HG02870 (cell line): ENCODE results near the gene ZAR1.
"Not testable (repeated sequence)": the region's sequence is repeated elsewhere in the genome, so short reads cannot be mapped to it uniquely, and the experiment has no call there.

Experiments used
- ATAC-seq: cut with Tn5 transposase; IDR thresholded peaks from one replicate; pipeline ENCODE4 v1.9.1; 2021; ENCODE audit warnings: mild to moderate bottlenecking, moderate library complexity; ENCODE audit not compliant: unreplicated experiment

ZAR1 gene

DNA sequence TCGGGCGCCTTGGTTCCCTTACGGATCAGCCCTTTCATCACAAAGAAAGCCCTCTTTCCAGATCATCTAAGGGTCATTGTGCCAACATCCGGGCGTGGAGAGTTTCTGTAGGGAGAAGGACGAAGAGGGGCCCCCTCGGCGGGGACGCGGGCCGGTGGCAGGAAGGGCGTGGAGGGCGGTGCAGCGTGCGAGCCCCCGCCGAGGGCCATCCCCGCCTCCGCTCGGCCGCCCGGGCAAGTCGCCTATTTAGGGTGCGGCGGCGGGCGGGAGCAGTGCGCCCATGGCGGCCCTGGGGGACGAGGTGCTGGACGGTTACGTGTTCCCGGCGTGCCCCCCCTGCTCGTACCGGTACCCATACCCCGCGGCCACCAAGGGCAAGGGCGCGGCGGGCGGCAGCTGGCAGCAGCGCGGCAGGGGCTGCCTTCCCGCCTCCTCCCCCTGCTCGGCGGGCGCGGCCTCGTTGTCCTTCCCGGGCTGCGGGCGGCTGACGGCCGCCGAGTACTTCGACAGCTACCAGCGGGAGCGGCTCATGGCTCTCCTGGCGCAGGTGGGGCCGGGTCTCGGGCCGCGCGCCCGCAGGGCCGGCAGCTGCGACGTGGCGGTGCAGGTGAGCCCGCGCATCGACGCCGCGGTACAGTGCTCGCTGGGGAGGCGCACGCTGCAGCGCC, at the start of gene ZAR1:
Gene ZAR1, plus strand, starts transcription at position 241 of the 668 bp plus-strand sequence. Its CDS starts 40 bp downstream, at position 281.
- no peak for ATAC-seq

- not testable (repeated sequence) for ATAC-seq
Measured at GRCh38 chr4:48440914-48441313, 49.1 kb upstream of the ZAR1 start.

GRCh38 chr4:48445704-48446103, 44.3 kb upstream of the ZAR1 start:
- ATAC-seq = no peak

GRCh38 chr4:48446642-48447041, 43.4 kb upstream of the ZAR1 start:
- ATAC-seq = no peak

- no peak for ATAC-seq
Measured at GRCh38 chr4:48449151-48449550, 40.9 kb upstream of the ZAR1 start.

DNA sequence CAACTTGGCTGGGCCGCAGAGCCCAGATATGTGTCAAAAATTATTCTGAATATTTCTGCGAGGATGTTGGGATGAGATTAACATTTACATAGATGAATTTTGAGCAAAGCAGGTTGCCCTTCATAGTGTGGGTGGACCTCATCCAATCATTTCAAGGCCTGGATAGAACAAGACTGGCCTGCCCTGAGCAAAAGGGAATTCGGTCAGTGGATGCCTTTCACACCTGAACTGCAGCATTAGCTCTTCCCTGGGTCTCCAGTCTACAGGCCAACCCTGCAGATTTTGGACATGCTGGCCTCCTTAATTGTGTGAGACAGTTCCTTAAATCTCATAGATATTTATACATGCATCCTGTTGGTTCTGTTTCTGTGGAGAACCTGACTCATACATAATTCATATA, 39.3 kb upstream of the ZAR1 start:
- ATAC-seq = no peak

- ATAC-seq = not testable (repeated sequence)
Measured at GRCh38 chr4:48451656-48452055, 38.4 kb upstream of the ZAR1 start.

DNA sequence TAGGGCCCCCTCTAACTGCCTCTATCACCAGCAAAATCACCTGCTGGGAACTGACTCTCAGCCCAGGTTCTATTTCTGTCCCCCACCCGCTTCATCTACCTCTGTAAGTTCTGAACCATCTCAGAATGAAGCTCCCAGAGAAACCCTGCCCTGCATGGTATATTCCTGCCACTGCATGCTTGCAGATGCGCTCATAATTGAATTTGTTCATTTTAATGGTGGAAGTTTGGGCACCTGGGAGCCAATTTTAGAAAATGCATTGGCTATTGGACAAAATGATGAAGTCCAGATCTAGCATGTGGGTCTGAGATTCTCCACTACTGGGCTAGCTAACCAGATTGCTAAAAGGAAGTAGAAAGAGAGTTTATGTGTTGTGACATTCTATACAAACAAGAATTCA, 35.5 kb upstream of the ZAR1 start:
- ATAC-seq = no peak

GRCh38 chr4:48461000-48461399, 29.1 kb upstream of the ZAR1 start:
- ATAC-seq = no peak

DNA sequence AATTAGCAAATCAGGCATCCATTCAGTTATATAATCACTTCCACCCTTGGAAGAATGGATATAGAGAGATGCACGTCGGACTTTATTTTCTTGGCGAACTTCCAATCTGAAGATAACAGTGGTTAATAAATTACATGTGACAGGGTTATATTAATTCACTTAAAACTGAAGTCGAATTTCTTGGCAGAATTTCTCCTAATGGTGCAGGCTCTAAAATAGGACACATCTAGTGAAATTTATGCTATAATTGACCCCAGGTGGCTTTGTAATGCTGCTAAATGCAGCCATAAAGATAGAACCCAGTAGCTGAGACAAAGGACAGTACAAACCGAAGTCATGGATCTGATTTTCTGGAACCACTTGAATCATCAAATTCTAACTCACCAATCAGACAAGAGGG, 27.7 kb upstream of the ZAR1 start:
- ATAC-seq = no peak

- ATAC-seq = no peak
Measured at GRCh38 chr4:48467442-48467841, 22.6 kb upstream of the ZAR1 start.

DNA sequence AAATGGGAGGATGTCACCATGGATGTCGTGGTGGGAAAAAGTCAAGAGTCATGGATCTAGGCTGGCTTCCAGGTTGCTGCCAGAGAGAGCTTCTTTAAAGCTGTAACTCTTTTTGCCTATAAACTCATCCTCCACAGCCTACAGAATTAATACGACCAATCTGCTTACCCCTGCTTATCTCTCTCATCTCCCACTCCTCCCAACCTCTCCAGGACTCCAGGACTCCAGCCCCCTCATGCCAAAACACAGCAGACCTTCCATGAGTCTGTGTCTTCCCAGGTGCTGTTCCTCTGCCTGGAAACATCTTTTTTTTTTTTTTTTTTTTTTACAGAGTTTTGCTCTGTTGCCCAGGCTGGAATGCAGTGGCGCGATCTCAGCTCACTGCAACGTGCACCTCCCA, 22.2 kb upstream of the ZAR1 start:
- ATAC-seq = no peak

- ATAC-seq = no peak
Measured at GRCh38 chr4:48470137-48470536, 19.9 kb upstream of the ZAR1 start.

- ATAC-seq = no peak
Measured at GRCh38 chr4:48470570-48470969, 19.5 kb upstream of the ZAR1 start.

DNA sequence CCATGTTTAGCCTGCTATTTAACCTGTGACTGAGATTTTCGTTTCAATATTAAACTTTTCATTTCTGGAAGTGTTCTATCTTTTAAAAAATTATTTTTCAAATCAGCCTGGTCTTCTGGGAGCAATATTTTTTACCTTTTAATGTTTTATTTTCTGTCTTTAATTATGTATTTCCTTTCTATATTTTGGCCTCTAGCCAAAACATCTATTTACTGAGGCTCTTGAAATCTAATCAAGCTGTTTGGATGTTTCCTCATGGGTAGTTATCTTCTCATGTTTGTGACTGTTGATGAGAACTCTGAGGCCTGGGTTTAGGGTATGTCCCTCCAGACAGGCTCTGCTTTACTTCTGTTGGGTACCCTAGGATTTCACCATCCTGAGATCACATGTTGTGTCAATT, 17.3 kb upstream of the ZAR1 start:
- ATAC-seq = no peak

DNA sequence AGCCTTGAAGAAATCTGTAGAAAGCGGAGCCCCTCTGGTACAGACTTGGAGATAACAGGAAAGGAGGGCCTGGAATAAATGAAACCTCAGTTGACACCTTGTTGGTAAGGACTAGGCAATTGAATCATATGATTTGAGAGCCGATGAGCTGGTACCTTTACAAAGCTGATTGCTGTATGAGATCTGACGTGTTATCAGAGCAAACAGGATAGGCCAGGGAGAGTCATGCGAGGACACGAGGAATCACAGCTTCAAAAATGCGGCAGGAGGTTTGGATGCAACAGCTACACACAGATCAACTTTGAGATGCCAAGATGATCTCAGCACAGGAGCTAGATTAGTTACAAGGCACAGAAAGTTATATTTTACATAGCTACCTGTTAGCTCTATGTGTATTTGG, 14.3 kb upstream of the ZAR1 start:
- no peak for ATAC-seq

- ATAC-seq = no peak
Measured at GRCh38 chr4:48478273-48478672, 11.8 kb upstream of the ZAR1 start.

GRCh38 chr4:48481581-48481980, 8.5 kb upstream of the ZAR1 start:
- no peak for ATAC-seq

DNA sequence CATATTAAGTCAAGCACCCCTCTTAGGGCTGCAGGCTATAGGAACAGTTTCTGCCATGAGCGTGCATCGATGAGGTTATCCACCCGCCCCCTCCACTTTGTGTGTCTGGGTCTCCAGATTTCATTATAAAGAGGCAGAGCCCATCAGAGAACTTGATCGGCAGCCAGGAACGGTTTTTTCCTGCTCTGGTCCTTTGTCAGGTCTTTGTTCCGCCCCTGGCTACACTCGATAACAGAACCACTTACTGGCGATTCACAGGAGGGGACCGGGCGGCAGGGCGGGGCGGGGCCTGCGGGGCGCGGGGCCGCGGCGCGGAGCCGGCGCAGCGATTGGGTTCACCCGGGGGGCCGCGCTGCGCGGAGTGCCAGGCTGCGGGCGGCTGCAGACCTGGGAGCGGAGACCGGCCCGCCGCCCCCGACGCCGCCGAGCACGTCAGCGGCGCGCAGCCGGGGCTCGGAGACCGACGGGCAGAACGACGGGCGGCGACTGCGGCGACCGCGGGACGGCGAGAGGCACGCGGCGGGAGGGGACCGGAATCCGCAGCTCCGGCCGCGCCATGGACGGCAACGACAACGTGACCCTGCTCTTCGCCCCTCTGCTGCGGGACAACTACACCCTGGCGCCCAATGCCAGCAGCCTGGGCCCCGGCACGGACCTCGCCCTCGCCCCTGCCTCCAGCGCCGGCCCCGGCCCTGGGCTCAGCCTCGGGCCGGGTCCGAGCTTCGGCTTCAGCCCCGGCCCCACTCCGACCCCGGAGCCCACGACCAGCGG, 6.9 kb upstream of the ZAR1 start, which contains the start of gene SLC10A4:
Gene SLC10A4, plus strand, starts transcription at position 338 of the 771 bp plus-strand sequence. Its CDS starts 219 bp downstream, at position 557.
- ATAC-seq = no peak

DNA sequence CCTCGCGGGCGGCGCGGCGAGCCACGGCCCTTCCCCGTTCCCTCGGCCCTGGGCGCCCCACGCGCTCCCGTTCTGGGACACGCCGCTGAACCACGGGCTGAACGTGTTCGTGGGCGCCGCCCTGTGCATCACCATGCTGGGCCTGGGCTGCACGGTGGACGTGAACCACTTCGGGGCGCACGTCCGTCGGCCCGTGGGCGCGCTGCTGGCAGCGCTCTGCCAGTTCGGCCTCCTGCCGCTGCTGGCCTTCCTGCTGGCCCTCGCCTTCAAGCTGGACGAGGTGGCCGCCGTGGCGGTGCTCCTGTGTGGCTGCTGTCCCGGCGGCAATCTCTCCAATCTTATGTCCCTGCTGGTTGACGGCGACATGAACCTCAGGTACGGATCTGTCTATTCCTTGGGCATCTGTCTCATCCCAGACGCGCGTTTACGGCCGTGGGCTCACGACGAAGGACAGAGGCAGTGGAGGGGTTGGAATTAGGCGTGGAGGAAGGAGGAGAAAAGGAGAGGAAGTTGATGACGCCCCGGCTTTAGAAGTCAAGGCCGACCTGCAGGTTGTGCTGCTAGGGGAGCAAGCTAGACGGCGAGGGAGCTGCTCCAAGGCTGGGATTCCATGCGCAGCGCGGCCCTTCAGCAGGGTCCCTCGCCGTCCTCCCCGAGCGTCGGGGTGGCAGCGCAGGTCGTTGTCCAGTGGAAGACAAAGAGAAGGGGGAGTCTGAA, 6.1 kb upstream of the ZAR1 start:
- no peak for ATAC-seq

DNA sequence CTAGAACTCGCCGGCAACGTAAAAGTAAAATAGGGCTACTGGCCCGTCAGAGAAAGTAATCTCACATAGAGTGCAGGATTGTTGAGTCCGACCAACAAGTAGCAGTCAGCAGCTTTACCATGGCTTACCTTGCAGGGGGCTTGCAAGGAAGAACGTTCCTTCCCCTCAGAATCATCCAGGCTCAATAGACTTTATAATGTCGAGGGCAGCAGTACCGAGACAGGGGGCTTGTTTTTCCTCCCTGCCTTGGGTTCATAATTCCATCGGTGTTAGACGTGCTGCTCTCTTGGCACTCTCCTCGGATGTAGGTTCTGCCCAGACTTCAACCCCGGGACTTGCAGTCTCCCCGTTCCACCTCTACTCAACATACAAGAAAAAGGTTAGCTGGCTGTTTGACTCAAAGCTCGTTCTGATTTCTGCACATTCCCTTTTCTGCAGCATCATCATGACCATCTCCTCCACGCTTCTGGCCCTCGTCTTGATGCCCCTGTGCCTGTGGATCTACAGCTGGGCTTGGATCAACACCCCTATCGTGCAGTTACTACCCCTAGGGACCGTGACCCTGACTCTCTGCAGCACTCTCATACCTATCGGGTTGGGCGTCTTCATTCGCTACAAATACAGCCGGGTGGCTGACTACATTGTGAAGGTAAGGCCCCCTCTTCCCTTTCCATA, 5.4 kb upstream of the ZAR1 start:
- ATAC-seq = no peak
